Lower leg skin (tissue), 4 donors: ENCODE results near the gene KCNMB2. TPM values are rescaled to one million over a fixed set of nuclear protein-coding genes. Genes with fewer than 3 reads are reported as not detected.
"Not testable (repeated sequence)": the region's sequence is repeated elsewhere in the genome, so short reads cannot be mapped to it uniquely, and the experiment has no call there.

Source experiments
- DNase-seq, 2 donors: peaks; one replicate each; pipeline ENCODE4 v3.0.0-alpha.2; 2019; ENCODE audit warnings: low spot score in 2 of 2
- H3K4me3 ChIP-seq: fragments of 200-600 bp; sonication (generic); 2 replicates; pipeline ENCODE4 v1.5.1; 2017; ENCODE audit warnings: mild to moderate bottlenecking, low read depth; ENCODE audit not compliant: poor library complexity, severe bottlenecking
- CTCF ChIP-seq, 3 donors: fragments of 450-650 bp; IDR thresholded peaks; one replicate each; pipeline ENCODE4 v1.5.1; 2016; ENCODE audit warnings: antibody characterized with exemption in 3 of 3, mild to moderate bottlenecking in 3 of 3, moderate library complexity in 2 of 3
- POLR2A ChIP-seq, 2 donors: fragments of 450-650 bp; IDR thresholded peaks; one replicate each; pipeline ENCODE4 v1.6.1; 2016 to 2017; ENCODE audit warnings: antibody characterized with exemption in 2 of 2, mild to moderate bottlenecking in 1 of 2, moderate library complexity in 1 of 2
- WGBS, 2 donors: methylation state at CpG; one replicate each; pipeline ENCODE4 v1.1.5; 2018; 5-methylcytosine and 5-hydroxymethylcytosine counted together
- intact Hi-C: fragments of 100-400 bp; cut with DNase I; formaldehyde crosslinking; loops from one replicate; pipeline ENCODE4 v1.15.0; 2023; ENCODE audit warnings: low total_unique reads
- total RNA-seq, 4 donors: library from RNA; depleted of rRNA; stranded (reverse); fragments of >200 nt; gene quantifications; one replicate each; pipeline ENCODE4 v1.1.0, GENCODE V29; 2016

KCNMB2 gene
- total RNA-seq, 4 donors from 2014 or later, result not detected

- intact Hi-C loops, result no loop called here
- 87 to 91% methylated on average over 2 of the region's 2 CpGs for WGBS, 2 donors
- TF ChIP-seq CTCF (IDR thresholded peaks at IDR 0.05) (no peak), POLR2A (IDR thresholded peaks at IDR 0.05) (no peak)
- DNase-seq, result no peak
- H3K4me3 ChIP-seq, result no peak overlapping the region
Measured at GRCh38 chr3:178514401-178514800, 21.8 kb upstream of the KCNMB2 start.

DNA sequence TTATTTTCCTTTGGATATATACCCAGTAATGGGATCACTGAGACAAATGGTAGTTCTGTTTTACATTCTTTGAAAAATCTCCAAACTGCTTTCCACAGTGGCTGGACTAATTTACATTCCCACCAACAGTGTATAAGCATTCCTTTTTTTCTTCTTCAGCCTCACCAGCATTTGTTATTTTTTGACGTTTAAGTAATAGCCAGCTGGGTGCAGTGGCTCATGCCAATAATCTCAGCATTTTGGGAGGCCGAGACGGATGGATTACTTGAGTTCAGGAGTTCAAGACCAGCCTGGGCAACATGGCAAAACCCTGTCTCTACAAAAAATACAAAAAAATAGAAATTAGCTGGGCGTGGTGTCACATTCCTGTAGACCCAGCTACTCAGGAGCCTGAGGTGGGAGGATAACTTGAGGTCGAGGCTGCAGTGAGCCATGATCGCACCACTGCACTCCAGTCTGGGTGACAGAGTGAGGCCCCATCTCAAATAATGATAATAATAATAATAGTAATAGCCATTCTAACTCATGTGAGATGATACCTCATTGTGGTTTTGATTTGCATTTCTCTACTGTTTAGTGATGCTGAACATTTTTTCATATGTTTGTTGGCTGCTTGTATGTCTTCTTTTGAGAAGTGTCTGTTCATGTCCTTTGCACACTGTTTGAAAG is 21.0 kb upstream of the KCNMB2 start:
- 87 to 91% methylated on average over 6 of the region's 6 CpGs for WGBS, 2 donors
- H3K4me3 ChIP-seq, DNase-seq, intact Hi-C loops: not testable (repeated sequence)

DNA sequence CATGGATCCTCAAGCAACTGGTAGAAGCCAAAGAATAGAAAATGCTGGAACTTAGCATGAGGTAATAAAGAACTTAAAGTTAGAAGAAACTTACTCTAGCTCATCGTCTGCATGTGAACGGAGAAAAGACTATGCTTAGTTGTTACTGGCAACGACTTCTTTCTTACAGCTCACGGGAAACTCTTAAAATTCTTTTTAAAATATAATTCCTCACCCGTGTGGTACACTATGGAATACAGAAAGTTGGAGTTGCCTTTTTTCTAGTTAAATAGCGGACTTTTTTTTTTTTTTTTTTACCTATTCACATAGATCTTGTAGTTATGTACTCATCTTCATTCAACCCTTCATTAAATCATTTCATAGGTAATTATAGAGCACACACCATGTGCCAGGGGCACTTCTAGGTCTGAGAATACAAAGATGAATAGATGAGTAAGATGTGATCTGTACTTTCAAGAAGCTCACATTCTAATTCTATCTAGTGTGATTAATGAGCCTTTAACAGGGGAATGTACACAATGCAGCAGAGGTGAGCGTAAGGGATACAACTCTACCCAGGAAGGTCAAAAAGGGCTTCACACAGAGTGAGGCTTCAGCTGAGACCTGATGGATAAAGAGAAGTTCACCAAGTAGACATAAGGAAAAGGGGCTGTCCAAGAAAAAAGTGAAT is 18.4 kb upstream of the KCNMB2 start:
- intact Hi-C loops, result no loop called here
- 82 to 83% methylated on average over 7 of the region's 7 CpGs for WGBS, 2 donors
- H3K4me3 ChIP-seq, result no peak overlapping the region
- DNase-seq, result no peak
- TF ChIP-seq CTCF (IDR thresholded peaks at IDR 0.05) (no peak), POLR2A (IDR thresholded peaks at IDR 0.05) (no peak)

DNA sequence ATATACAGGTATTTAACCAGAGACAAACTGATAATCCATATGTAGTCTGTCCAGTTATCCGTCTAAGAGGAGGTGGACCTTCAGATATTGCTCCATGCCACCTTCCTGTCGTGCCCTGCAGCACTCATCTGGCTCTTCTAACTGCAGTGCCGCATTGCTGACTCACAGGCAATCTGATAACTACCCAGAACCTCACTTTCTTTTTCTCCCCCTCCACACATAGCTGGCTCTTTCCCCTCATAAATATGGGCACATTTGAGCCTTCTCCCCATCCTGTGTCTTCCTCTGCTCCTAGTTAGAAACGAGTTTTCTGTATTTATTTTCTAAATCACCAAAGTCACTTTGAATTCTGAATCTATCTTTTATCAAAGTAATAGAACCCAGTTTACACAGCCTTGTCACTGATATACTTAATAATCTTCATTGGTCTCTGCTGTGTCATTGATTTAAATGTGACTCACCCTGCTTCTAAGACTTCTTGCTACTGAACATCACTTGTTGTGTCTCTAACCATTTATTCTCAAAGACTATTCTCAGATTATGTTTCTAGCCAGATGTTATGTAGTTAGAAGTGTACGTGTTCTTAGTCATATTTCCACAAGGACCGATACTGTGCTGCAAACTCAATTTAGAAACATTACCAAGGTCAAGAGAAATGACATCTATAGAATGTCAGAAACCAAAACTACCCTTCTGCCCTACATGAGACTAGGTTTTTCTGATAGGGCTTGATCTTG is 17.4 kb upstream of the KCNMB2 start:
- WGBS, 2 donors, result 57 to 63% methylated on average over 6 of the region's 6 CpGs
- no peak for DNase-seq
- TF ChIP-seq POLR2A (IDR thresholded peaks at IDR 0.05) (no peak), CTCF (IDR thresholded peaks at IDR 0.05) (no peak)
- intact Hi-C loops, result no loop called here
- H3K4me3 ChIP-seq, result no peak overlapping the region

DNA sequence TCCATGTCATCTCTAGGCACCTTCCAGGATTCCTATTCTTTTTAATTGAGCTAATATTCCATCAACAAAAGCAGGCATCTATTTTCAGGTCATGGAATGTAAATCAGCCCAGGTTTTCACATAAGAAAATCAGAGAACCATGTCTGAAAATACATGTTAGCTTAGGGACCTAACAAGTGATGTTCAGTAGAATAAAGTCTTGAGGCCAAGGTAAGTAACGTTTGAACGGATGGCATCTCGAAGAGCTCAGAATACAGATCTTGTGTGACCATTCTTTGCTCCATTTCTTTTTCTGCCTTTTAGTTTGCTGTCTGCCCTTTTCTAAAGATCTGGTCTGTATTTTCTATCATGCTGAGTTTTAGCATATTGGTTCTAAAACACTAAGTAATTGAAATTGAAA is 16.5 kb upstream of the KCNMB2 start:
- DNase-seq, result no peak
- WGBS, 2 donors, result 94 to 96% methylated on average over 3 of the region's 3 CpGs
- intact Hi-C loops, result no loop called here
- TF ChIP-seq POLR2A (IDR thresholded peaks at IDR 0.05) (no peak), CTCF (IDR thresholded peaks at IDR 0.05) (no peak)
- no peak overlapping the region for H3K4me3 ChIP-seq

- DNase-seq, result no peak
- H3K4me3 ChIP-seq, result no peak overlapping the region
- TF ChIP-seq POLR2A (IDR thresholded peaks at IDR 0.05), result no peak
- TF ChIP-seq CTCF (IDR thresholded peaks at IDR 0.05), result no peak
- intact Hi-C loops, result no loop called here
- WGBS, 2 donors, result 91 to 93% methylated on average over 2 of the region's 2 CpGs
Measured at GRCh38 chr3:178520451-178520850, 15.8 kb upstream of the KCNMB2 start.
